Measurements from ENCODE around the gene FLNB. TPM values are rescaled to one million over a fixed set of nuclear protein-coding genes. Genes with fewer than 3 reads are reported as not detected.
A peak's percentile ranks its signal among the peaks of the same experiment; 100 is the strongest.

The FLNB gene
- total and polyA plus RNA-seq, 8 donors, result 38.2 to 204 (median 85.9) TPM

DNA sequence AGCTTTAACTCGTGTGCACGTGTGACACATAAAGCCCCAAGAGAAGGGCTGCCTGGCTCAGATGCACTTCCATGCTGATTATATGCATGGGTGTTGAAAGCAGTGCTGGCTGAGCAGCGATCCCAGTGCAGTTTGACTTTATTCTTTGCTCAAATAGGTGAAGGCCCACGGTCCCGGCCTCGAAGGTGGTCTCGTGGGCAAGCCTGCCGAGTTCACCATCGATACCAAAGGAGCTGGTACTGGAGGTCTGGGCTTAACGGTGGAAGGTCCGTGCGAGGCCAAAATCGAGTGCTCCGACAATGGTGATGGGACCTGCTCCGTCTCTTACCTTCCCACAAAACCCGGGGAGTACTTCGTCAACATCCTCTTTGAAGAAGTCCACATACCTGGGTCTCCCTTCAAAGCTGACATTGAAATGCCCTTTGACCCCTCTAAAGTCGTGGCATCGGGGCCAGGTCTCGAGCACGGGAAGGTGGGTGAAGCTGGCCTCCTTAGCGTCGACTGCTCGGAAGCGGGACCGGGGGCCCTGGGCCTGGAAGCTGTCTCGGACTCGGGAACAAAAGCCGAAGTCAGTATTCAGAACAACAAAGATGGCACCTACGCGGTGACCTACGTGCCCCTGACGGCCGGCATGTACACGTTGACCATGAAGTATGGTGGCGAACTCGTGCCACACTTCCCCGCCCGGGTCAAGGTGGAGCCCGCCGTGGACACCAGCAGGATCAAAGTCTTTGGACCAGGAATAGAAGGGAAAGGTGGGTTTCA, 114.9 kb downstream of the FLNB start:
- 93 to 97% (median 94%) methylated on average over 41 of the region's 41 CpGs for WGBS, 5 donors
- H3K36me3 ChIP-seq, result peaks cover 60 to 97% (median 91%) of the 10 kb centered on the region in 4 donors
- DNase-seq, result no peak
- intact Hi-C loops (cut with DNase I; ENCODE audit: low total_unique reads), result no loop called here
- TF ChIP-seq POLR2A (IDR thresholded peaks at IDR 0.05), result no peak
- no peak for TF ChIP-seq EP300 (IDR thresholded peaks at IDR 0.05)
- H3K4me1 ChIP-seq, result peaks cover 23 to 36% (median 33%) of the 10 kb centered on the region in 4 donors
- H3K27ac ChIP-seq, result no peak overlapping the region
- no peaks in the 10 kb centered on the region for H3K27me3 ChIP-seq
- H3K4me3 ChIP-seq, result no peak overlapping the region
- H3K9me3 ChIP-seq, result no peaks in the 10 kb centered on the region

DNA sequence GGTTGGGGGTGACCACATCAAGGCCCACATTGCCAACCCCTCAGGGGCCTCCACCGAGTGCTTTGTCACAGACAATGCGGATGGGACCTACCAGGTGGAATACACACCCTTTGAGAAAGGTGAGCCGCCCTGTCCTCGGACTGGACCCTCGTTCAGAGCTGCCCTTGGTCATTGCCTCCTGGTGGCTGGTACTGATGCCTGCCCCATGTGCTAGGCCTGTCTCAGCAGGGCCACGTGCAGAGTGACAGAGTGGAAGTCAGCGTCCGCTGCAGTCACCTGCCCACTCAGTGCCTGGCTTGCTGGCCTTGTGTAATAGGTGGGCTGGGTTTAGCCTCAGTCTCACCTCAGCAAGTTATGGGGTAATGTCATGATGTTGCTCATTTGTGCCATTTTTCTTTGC, 116.2 kb downstream of the FLNB start:
- Histone ChIP-seq H3K27me3 (no peaks in the 10 kb centered on the region), H3K4me3 (no peak overlapping the region), H3K36me3 (peaks cover 57 to 96% (median 92%) of the 10 kb centered on the region in 4 donors), H3K4me1 (peaks cover 11 to 29% (median 22%) of the 10 kb centered on the region in 4 donors), H3K9me3 (no peaks in the 10 kb centered on the region), H3K27ac (no peak overlapping the region)
- no peak for TF ChIP-seq EP300 (IDR thresholded peaks at IDR 0.05)
- TF ChIP-seq, protein P1, sequence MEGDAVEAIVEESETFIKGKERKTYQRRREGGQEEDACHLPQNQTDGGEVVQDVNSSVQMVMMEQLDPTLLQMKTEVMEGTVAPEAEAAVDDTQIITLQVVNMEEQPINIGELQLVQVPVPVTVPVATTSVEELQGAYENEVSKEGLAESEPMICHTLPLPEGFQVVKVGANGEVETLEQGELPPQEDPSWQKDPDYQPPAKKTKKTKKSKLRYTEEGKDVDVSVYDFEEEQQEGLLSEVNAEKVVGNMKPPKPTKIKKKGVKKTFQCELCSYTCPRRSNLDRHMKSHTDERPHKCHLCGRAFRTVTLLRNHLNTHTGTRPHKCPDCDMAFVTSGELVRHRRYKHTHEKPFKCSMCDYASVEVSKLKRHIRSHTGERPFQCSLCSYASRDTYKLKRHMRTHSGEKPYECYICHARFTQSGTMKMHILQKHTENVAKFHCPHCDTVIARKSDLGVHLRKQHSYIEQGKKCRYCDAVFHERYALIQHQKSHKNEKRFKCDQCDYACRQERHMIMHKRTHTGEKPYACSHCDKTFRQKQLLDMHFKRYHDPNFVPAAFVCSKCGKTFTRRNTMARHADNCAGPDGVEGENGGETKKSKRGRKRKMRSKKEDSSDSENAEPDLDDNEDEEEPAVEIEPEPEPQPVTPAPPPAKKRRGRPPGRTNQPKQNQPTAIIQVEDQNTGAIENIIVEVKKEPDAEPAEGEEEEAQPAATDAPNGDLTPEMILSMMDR (IDR thresholded peaks at IDR 0.05), result no peak
- TF ChIP-seq POLR2AphosphoS5 (IDR thresholded peaks at IDR 0.05), result no peak
- TF ChIP-seq POLR2A (IDR thresholded peaks at IDR 0.05), result no peak
- DNase-seq, result no peak
- intact Hi-C loops (cut with DNase I; ENCODE audit: low total_unique reads), result no loop called here
- 79 to 88% (median 85%) methylated on average over 5 to 8 of the region's 8 CpGs for WGBS, 5 donors

- Histone ChIP-seq H3K9me3 (no peaks in the 10 kb centered on the region), H3K36me3 (peaks cover 66 to 99% (median 98%) of the 10 kb centered on the region in 4 donors), H3K4me1 (peaks cover 0 to 12% (median 2%) of the 10 kb centered on the region in 4 donors), H3K27me3 (no peaks in the 10 kb centered on the region), H3K27ac (peak overlapping the region in 1 of 5 donors; percentile 32), H3K4me3 (no peak overlapping the region)
- DNase-seq, result no peak
- TF ChIP-seq, protein P1 (IDR thresholded peaks at IDR 0.05), result no peak
- TF ChIP-seq POLR2A (IDR thresholded peaks at IDR 0.05) (no peak), EP300 (IDR thresholded peaks at IDR 0.05) (no peak), POLR2AphosphoS5 (IDR thresholded peaks at IDR 0.05) (no peak)
- 65 to 82% (median 71%) methylated on average over 9 to 10 of the region's 10 CpGs for WGBS, 5 donors
- intact Hi-C loops (cut with DNase I; ENCODE audit: low total_unique reads), result no loop called here
Observed at GRCh38 chr3:58129041-58129770, 121.0 kb downstream of the FLNB start.

DNA sequence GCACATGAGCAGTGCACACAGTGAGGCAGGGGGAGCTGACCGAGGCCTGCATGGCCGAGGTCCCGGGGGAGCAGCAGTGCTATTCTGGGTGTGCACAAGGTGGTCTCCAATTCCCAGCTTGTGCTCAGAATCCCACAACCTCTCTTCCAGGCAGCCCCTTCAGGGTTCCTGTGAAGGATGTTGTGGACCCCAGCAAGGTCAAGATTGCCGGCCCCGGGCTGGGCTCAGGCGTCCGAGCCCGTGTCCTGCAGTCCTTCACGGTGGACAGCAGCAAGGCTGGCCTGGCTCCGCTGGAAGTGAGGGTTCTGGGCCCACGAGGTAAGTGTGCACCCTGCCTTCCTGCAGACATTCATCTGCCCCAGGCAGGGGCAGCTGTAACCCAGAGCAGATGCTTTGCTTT, 122.4 kb downstream of the FLNB start:
- H3K27me3 ChIP-seq, result no peaks in the 10 kb centered on the region
- intact Hi-C loops (cut with DNase I; ENCODE audit: low total_unique reads), result no loop called here

More for the DNA sequence above, 122.4 kb downstream of the FLNB start:
- Histone ChIP-seq H3K9me3 (no peaks in the 10 kb centered on the region), H3K27ac (no peak overlapping the region), H3K4me3 (no peak overlapping the region), H3K4me1 (peaks cover 0 to 12% (median 2%) of the 10 kb centered on the region in 4 donors), H3K36me3 (peaks cover 63 to 99% (median 98%) of the 10 kb centered on the region in 4 donors)
- DNase-seq, result no peak
- 77 to 94% (median 92%) methylated on average over 9 to 11 of the region's 11 CpGs for WGBS, 5 donors
- TF ChIP-seq, protein P1 (IDR thresholded peaks at IDR 0.05), result no peak
- no peak for TF ChIP-seq POLR2AphosphoS5 (IDR thresholded peaks at IDR 0.05)
- no peak for TF ChIP-seq POLR2A (IDR thresholded peaks at IDR 0.05)
- TF ChIP-seq EP300 (IDR thresholded peaks at IDR 0.05), result no peak
